Activated effector memory CD4-positive, alpha-beta T cell treated with anti-CD3 and anti-CD28 coated beads, Interleukin-2, amount 50 U/mL, for 16 hours (primary cell): ENCODE data around the gene CAMK2B.

Source experiments
- DNase-seq: peaks from one replicate; pipeline ENCODE4 v3.0.0-alpha.2; 2020

Gene CAMK2B

GRCh38 chr7:44285561-44285960 lies 39.8 kb downstream of the CAMK2B start:
- DNase-seq = peak; percentile 31

GRCh38 chr7:44284881-44285541 lies 40.4 kb downstream of the CAMK2B start:
- DNase-seq = peak; percentile 44

GRCh38 chr7:44284216-44284615 lies 41.2 kb downstream of the CAMK2B start:
- peak; percentile 54 for DNase-seq

- peak; percentile 50 for DNase-seq
These were observed 41.8 kb downstream of the CAMK2B start for GRCh38 chr7:44283381-44284211.

- peak; percentile 61 for DNase-seq
These were observed 42.7 kb downstream of the CAMK2B start for GRCh38 chr7:44282601-44283171.

GRCh38 chr7:44281811-44282600 lies 43.4 kb downstream of the CAMK2B start:
- DNase-seq = peak; percentile 38

- peak; percentile 54 for DNase-seq
These were observed 44.2 kb downstream of the CAMK2B start for GRCh38 chr7:44280993-44281721.

- DNase-seq = no peak
These were observed 44.8 kb downstream of the CAMK2B start for GRCh38 chr7:44280636-44280992.

GRCh38 chr7:44279731-44280505 lies 45.5 kb downstream of the CAMK2B start:
- peak; percentile 27 for DNase-seq

- peak; percentile 43 for DNase-seq
These were observed 46.1 kb downstream of the CAMK2B start for GRCh38 chr7:44279286-44279685.

GRCh38 chr7:44278451-44279161 lies 46.8 kb downstream of the CAMK2B start:
- peak; percentile 47 for DNase-seq

- DNase-seq = peak; percentile 46
These were observed 47.5 kb downstream of the CAMK2B start for GRCh38 chr7:44277851-44278250.

- DNase-seq = peak; percentile 49
These were observed 48.0 kb downstream of the CAMK2B start for GRCh38 chr7:44277391-44277790.

GRCh38 chr7:44276571-44277221 lies 48.7 kb downstream of the CAMK2B start:
- DNase-seq = no peak

- no peak for DNase-seq
These were observed 49.3 kb downstream of the CAMK2B start for GRCh38 chr7:44275957-44276570.

GRCh38 chr7:44275146-44275545 lies 50.2 kb downstream of the CAMK2B start:
- DNase-seq = no peak

- DNase-seq = no peak
These were observed 50.8 kb downstream of the CAMK2B start for GRCh38 chr7:44274623-44274975.

- no peak for DNase-seq
These were observed 51.4 kb downstream of the CAMK2B start for GRCh38 chr7:44273681-44274622.

GRCh38 chr7:44272981-44273380 lies 52.4 kb downstream of the CAMK2B start:
- no peak for DNase-seq
